Left lung (tissue), 10 donors: ENCODE data around the gene SLC23A2. TPM values are rescaled to one million over a fixed set of nuclear protein-coding genes. Genes with fewer than 3 reads are reported as not detected.
"Not testable (repeated sequence)": the region's sequence is repeated elsewhere in the genome, so short reads cannot be mapped to it uniquely, and the experiment has no call there.

Experiments used
- ATAC-seq: fragments of 200-7000 bp; cut with Tn5 transposase; one replicate; pipeline ENCODE4 v1.9.1; 2020; ENCODE audit warnings: moderate library complexity
- DNase-seq, 4 donors: peaks; one replicate each; pipeline ENCODE4 v3.0.0-alpha.2; 2013 to 2020
- H3K27ac ChIP-seq, 2 donors: fragments of 200-600 bp; sonication (generic) in 1 of 2; one replicate each; pipeline versions ENCODE4 v1.5.0 to v1.8.0; 2020 to 2021
- H3K27me3 ChIP-seq, 2 donors: fragments of 200-600 bp; sonication (generic) in 1 of 2; one replicate each; pipeline versions ENCODE4 v1.5.0 to v1.8.0; 2020 to 2021
- H3K36me3 ChIP-seq, 2 donors: fragments of 200-600 bp; sonication (generic) in 1 of 2; one replicate each; pipeline versions ENCODE4 v1.5.0 to v1.8.0; 2020 to 2021
- H3K4me1 ChIP-seq, 2 donors: fragments of 200-600 bp; one replicate each; pipeline ENCODE4 v1.8.0; 2021
- H3K4me3 ChIP-seq, 2 donors: fragments of 200-600 bp; sonication (generic) in 1 of 2; one replicate each; pipeline versions ENCODE4 v1.5.0 to v1.8.0; 2020 to 2021; ENCODE audit warnings: mild to moderate bottlenecking in 1 of 2
- H3K9me3 ChIP-seq, 2 donors: fragments of 200-600 bp; sonication (generic) in 1 of 2; one replicate each; pipeline versions ENCODE4 v1.5.0 to v1.8.0; 2020 to 2021
- CTCF ChIP-seq, 2 donors: fragments of 200-600 bp; sonication (generic) in 1 of 2; IDR thresholded peaks; one replicate each; pipeline versions ENCODE4 v1.5.0 to v1.8.0; 2021; ENCODE audit warnings: antibody characterized with exemption in 2 of 2
- intact Hi-C, 2 donors: fragments of 100-400 bp; cut with DNase I; formaldehyde crosslinking; loops; one replicate each; pipeline versions ENCODE4 v1.11.2 to v1.14.2; 2022
- polyA plus RNA-seq, 6 donors: library from polyadenylated mRNA; unstranded; fragments of 120-200 nt; gene quantifications; one replicate each; pipeline ENCODE4 v1.2.1, GENCODE V29; 2013; ENCODE audit not compliant: insufficient read length in 6 of 6
- total RNA-seq, 2 donors: library from RNA; stranded (reverse); fragmentation: NEBNext Ultra II Directional; extraction: Animal tissue kit (Norgen Biotek cat#: 25700); gene quantifications; one replicate each; pipeline ENCODE4 v1.2.1, GENCODE V29; 2021
- donor health status: DM: no; HTN: yes; CAD: no.
- donor health status: DM: no; HTN: no; CAD: no.

SLC23A2 gene
- total and polyA plus RNA-seq, 8 donors = 15.8 to 27.1 (median 25.9) TPM

DNA sequence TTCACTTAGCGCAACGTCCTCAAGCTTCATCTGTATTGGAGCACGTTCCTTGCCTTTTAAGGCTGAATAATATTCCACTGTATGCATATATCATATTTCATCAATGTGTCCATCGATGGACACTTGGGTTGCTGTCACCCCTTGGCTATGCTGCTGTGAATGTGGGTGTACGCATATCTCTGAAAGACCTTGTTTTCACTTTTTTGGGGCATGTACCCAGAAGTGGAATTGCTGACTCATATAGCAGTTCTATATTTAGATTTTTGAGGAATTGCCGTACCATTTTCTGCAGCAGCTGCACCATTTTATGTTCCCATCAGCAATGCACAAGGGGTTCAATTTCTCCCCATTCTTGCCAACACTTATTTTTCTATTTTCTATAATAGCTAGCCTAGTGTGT lies 22.8 kb upstream of the SLC23A2 start:
- no peak for TF ChIP-seq CTCF (IDR thresholded peaks at IDR 0.05)
- Histone ChIP-seq H3K27ac (no peak overlapping the region), H3K4me1 (no peaks in the 10 kb centered on the region), H3K4me3 (no peak overlapping the region), H3K27me3 (no peaks in the 10 kb centered on the region), H3K36me3 (no peaks in the 10 kb centered on the region), H3K9me3 (no peaks in the 10 kb centered on the region)
- intact Hi-C loops = no loop called here
- DNase-seq (no peak), ATAC-seq (no peak)

DNA sequence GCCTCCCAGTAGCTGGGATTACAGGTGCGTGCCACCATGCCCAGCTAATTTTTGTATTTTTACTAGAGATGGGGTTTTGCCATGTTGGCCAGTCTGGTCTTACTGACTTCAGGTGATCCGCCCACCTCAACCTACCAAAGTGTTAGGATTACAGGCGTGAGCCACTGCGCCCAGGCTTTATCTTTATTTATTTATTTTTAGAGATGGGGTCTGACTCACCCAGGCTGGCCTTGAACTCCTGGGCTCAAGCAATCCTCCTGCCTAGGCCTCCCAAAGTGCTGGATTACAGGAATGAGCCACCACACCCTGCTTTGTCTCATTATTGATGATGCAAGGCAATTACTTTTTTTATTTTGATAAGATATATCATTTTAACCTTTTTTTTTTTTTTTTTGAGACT lies 21.9 kb upstream of the SLC23A2 start:
- intact Hi-C loops, H3K4me3 ChIP-seq, DNase-seq, H3K4me1 ChIP-seq, H3K36me3 ChIP-seq, H3K27ac ChIP-seq, H3K27me3 ChIP-seq, H3K9me3 ChIP-seq, ATAC-seq: not testable (repeated sequence)

DNA sequence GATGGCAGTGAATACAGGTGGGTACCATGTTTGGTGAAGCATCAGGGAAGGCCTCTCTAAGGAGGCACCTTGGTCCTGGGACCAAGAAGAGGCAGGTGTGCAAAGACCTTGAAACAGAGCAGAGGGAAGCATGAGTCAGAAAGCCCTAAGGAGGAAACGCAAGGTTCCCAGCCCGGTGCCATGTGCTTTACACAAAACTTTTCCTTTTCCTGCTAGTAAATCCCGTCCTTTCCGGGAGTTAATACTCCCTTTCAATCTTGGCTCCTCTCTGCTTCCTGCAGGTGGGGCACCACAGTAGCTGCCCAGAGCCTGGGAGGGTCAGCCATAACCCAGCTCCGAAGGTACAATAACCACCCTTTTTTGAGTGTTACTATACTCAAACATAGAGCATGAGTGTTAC lies 19.4 kb upstream of the SLC23A2 start:
- TF ChIP-seq CTCF (IDR thresholded peaks at IDR 0.05) = no peak
- intact Hi-C loops = no loop called here
- no peak for DNase-seq
- Histone ChIP-seq H3K9me3 (no peaks in the 10 kb centered on the region), H3K4me1 (no peaks in the 10 kb centered on the region), H3K4me3 (no peak overlapping the region), H3K27ac (no peak overlapping the region), H3K36me3 (no peaks in the 10 kb centered on the region), H3K27me3 (no peaks in the 10 kb centered on the region)
- no peak for ATAC-seq

DNA sequence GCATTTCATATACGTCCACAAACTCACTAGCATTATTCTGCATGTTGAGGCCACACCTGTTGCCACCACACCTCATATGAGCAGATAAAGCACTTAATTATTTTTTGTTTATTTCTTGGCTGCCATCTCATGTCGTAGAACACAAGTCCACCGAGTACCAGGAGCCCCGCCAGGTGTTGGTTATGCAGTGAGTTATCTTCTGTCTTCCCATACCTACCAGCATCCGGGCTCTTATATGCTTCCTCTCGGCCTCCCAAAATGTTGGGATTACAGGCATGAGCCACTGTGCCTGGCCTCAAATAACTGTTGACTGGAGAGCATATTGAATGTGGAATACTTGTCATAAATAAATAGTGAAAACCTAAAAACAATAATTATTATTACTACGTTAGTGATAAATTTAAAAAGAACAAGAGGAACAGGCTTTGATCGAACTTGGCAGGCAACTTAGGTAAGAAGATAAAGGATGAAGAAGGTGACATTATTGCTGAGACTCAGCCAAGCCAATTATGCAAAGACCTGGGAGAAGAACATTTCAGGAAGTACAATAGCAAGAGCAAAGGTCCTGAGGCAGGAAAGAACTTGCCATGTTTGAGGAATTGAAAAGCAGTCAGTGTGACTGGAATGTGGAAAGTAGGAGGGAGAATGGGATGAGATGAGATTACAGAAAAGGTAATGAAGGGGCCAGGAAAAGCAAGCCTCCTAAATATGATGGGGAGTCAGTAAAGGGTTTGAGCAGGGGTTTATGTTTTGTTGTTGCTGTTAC lies 12.6 kb upstream of the SLC23A2 start:
- intact Hi-C loops = no loop called here
- DNase-seq (no peak), ATAC-seq (no peak)
- no peak for TF ChIP-seq CTCF (IDR thresholded peaks at IDR 0.05)
- no peak overlapping the region for H3K27ac ChIP-seq
- peaks cover 0 to 4% of the 10 kb centered on the region in 2 donors for H3K4me1 ChIP-seq
- H3K4me3 ChIP-seq = no peak overlapping the region
- no peaks in the 10 kb centered on the region for H3K27me3 ChIP-seq
- H3K36me3 ChIP-seq = no peaks in the 10 kb centered on the region
- no peaks in the 10 kb centered on the region for H3K9me3 ChIP-seq

GRCh38 chr20:5008759-5009158 lies 7.4 kb upstream of the SLC23A2 start:
- H3K27me3 ChIP-seq = no peaks in the 10 kb centered on the region
- no peaks in the 10 kb centered on the region for H3K9me3 ChIP-seq
- H3K36me3 ChIP-seq = no peaks in the 10 kb centered on the region
- intact Hi-C loops = no loop called here
- no peak overlapping the region for H3K4me3 ChIP-seq
- peak; percentile 65 for ATAC-seq
- peaks cover 0 to 13% of the 10 kb centered on the region in 2 donors for H3K4me1 ChIP-seq
- peak in 1 of 4 donors; percentile 47 for DNase-seq
- H3K27ac ChIP-seq = peak overlapping the region in 1 of 2 donors; percentile 58
- TF ChIP-seq CTCF (IDR thresholded peaks at IDR 0.05) = no peak

- Histone ChIP-seq H3K4me1 (peaks cover 0 to 24% of the 10 kb centered on the region in 2 donors), H3K27me3 (no peaks in the 10 kb centered on the region), H3K36me3 (no peaks in the 10 kb centered on the region), H3K27ac (no peak overlapping the region), H3K9me3 (no peaks in the 10 kb centered on the region), H3K4me3 (no peak overlapping the region)
- ATAC-seq (no peak), DNase-seq (no peak)
- no peak for TF ChIP-seq CTCF (IDR thresholded peaks at IDR 0.05)
- intact Hi-C loops = no loop called here
Measured at GRCh38 chr20:5005326-5005725, 4.0 kb upstream of the SLC23A2 start.

DNA sequence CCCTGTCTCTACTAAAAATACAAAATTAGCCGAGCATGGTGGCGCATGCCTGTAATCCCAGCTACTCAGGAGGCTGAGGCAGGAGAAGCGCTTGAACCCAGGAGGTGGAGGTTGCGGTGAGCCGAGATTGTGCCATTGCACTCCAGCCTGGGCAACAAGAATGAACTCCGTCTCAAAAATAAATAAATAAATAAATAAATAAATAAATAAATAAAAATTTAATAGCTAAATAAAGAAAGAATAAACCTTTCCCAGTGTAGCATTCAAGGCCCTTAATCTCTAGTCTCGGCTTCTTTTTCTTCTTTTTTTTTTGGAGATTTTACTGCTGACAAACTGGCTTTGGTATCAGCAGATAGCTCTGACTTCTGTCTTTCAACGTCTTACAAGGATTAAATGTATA lies 3.5 kb upstream of the SLC23A2 start:
- intact Hi-C loops, H3K36me3 ChIP-seq, ATAC-seq, H3K27ac ChIP-seq, H3K27me3 ChIP-seq, H3K4me3 ChIP-seq, DNase-seq, H3K9me3 ChIP-seq: not testable (repeated sequence)
- peaks cover 5 to 29% of the 10 kb centered on the region in 2 donors for H3K4me1 ChIP-seq
